ENCODE results near the gene MARVELD1. TPM values are rescaled to one million over a fixed set of nuclear protein-coding genes. Genes with fewer than 3 reads are reported as not detected.

MARVELD1 gene
- total and polyA plus RNA-seq, 12 donors, result 2.8 to 11.9 (median 5.8) TPM

- Histone ChIP-seq H3K36me3 (peaks cover 0 to 37% (median 10%) of the 10 kb centered on the region in 9 donors), H3K9me3 (no peaks in the 10 kb centered on the region), H3K27ac (no peak overlapping the region), H3K4me1 (peaks cover 0 to 12% (median 0%) of the 10 kb centered on the region in 9 donors), H3K4me3 (no peak overlapping the region), H3K27me3 (peaks cover 0 to 3% (median 0%) of the 10 kb centered on the region in 7 donors)
- 95% methylated on average over 3 of the region's 3 CpGs for WGBS, 2 donors
- intact Hi-C loops (cut with DNase I), result loop anchor here in 6 of 10 donors (5.0 to 10.0 kb wide), 6 partner anchors 101 to 438 kb away; partner anchors contain the start of gene CRTAC1 (in 1 of the 6)
- ATAC-seq (no peak), DNase-seq (no peak)
- TF ChIP-seq CTCF (IDR thresholded peaks at IDR 0.05), result no peak
These were observed 50.4 kb downstream of the MARVELD1 start for GRCh38 chr10:97763947-97764346.

GRCh38 chr10:97764519-97764931 lies 51.0 kb downstream of the MARVELD1 start:
- Histone ChIP-seq H3K27ac (no peak overlapping the region), H3K9me3 (no peaks in the 10 kb centered on the region), H3K4me3 (no peak overlapping the region), H3K27me3 (peaks cover 0 to 7% (median under 1%) of the 10 kb centered on the region in 7 donors), H3K36me3 (peaks cover 0 to 32% (median 4%) of the 10 kb centered on the region in 9 donors), H3K4me1 (peaks cover 0 to 11% (median 0%) of the 10 kb centered on the region in 9 donors)
- ATAC-seq (no peak), DNase-seq (no peak)
- intact Hi-C loops (cut with DNase I), result loop anchor here in 6 of 10 donors (5.0 to 10.0 kb wide), 6 partner anchors 100 to 438 kb away; partner anchors contain the start of gene CRTAC1 (in 1 of the 6)
- TF ChIP-seq CTCF (IDR thresholded peaks at IDR 0.05), result no peak
- WGBS, 2 donors, result 76 to 82% methylated on average over 7 of the region's 7 CpGs

GRCh38 chr10:97765201-97765600 lies 51.7 kb downstream of the MARVELD1 start:
- intact Hi-C loops (cut with DNase I), result loop anchor here in 3 of 10 donors (10.0 kb wide), 3 partner anchors 100 to 280 kb away; partner anchors contain the start of gene CRTAC1 (in 1 of the 3)
- Histone ChIP-seq H3K36me3 (peaks cover 0 to 25% (median 0%) of the 10 kb centered on the region in 9 donors), H3K4me3 (no peak overlapping the region), H3K27me3 (peaks cover 0 to 14% (median 7%) of the 10 kb centered on the region in 7 donors), H3K9me3 (no peaks in the 10 kb centered on the region), H3K4me1 (peaks cover 0 to 11% (median 0%) of the 10 kb centered on the region in 9 donors), H3K27ac (no peak overlapping the region)
- TF ChIP-seq CTCF (IDR thresholded peaks at IDR 0.05), result no peak
- no peak for ATAC-seq
- WGBS, 2 donors, result 97% methylated on average over 15 of the region's 15 CpGs
- no peak for DNase-seq

GRCh38 chr10:97766106-97766810 lies 52.7 kb downstream of the MARVELD1 start:
- Histone ChIP-seq H3K27ac (no peak overlapping the region), H3K27me3 (peaks cover 0 to 25% (median 17%) of the 10 kb centered on the region in 7 donors), H3K9me3 (no peaks in the 10 kb centered on the region), H3K36me3 (peaks cover 0 to 14% (median 0%) of the 10 kb centered on the region in 9 donors), H3K4me1 (peaks cover 0 to 14% (median 2%) of the 10 kb centered on the region in 9 donors), H3K4me3 (no peak overlapping the region)
- DNase-seq (no peak), ATAC-seq (no peak)
- intact Hi-C loops (cut with DNase I), result loop anchor here in 3 of 10 donors (10.0 kb wide), 3 partner anchors 99 to 279 kb away; partner anchors contain the start of gene CRTAC1 (in 1 of the 3)
- WGBS, 2 donors, result 84 to 89% methylated on average over 13 of the region's 13 CpGs
- no peak for TF ChIP-seq CTCF (IDR thresholded peaks at IDR 0.05)
